ENCODE measurements around the gene HOXA3. TPM values are rescaled to one million over a fixed set of nuclear protein-coding genes. Genes with fewer than 3 reads are reported as not detected.

Gene HOXA3
- total RNA-seq, 1 experiment from 2014 or later: 2.5 TPM

Small RNAs within 50 kb of the gene (small RNA-seq; reads per million reads assigned to genes)
- not detected for gene AC004080.5
- not detected for gene RF01977
- not detected for gene RF02140
- gene RF02141: not detected

Other genes with a start within 250 kb of the HOXA3 start
- gene HOXA1, start 56.6 kb downstream of the HOXA3 start, total RNA-seq (2014; rRNA removed; shearing (Covaris generic)): 0.94 and 1.1 TPM in 2 replicates
- 1.4 TPM in 2 replicates for gene HOXA2, start 49.9 kb downstream of the HOXA3 start, total RNA-seq (2014; rRNA removed; shearing (Covaris generic))
- gene HOXA4, start 21.8 kb downstream of the HOXA3 start, total RNA-seq (2014; rRNA removed; shearing (Covaris generic)): 2.9 and 4.0 TPM in 2 replicates
- 13.1 and 25.2 TPM in 2 replicates for gene HOXA5, start 8.9 kb downstream of the HOXA3 start, total RNA-seq (2014; rRNA removed; shearing (Covaris generic))
- 5.7 TPM in 2 replicates for gene HOXA6, start 4.8 kb downstream of the HOXA3 start, total RNA-seq (2014; rRNA removed; shearing (Covaris generic))
- gene HOXA7, start 4.1 kb upstream of the HOXA3 start, total RNA-seq (2014; rRNA removed; shearing (Covaris generic)): not detected in 2 replicates
- gene HOXA9, start 13.0 kb upstream of the HOXA3 start, total RNA-seq (2014; rRNA removed; shearing (Covaris generic)): 1.2 and 1.3 TPM in 2 replicates
- 14.8 and 16.1 TPM in 2 replicates for gene HOXA10, start 21.7 kb upstream of the HOXA3 start, total RNA-seq (2014; rRNA removed; shearing (Covaris generic))
- gene HOXA11, start 32.6 kb upstream of the HOXA3 start, total RNA-seq (2014; rRNA removed; shearing (Covaris generic)): 1.2 TPM in 2 replicates
- gene HOXA13, start 47.5 kb upstream of the HOXA3 start, total RNA-seq (2014; rRNA removed; shearing (Covaris generic)): 0.11 and 0.26 TPM in 2 replicates
- gene EVX1, start 90.2 kb upstream of the HOXA3 start, total RNA-seq (2014; rRNA removed; shearing (Covaris generic)): not detected in 2 replicates